ENCODE measurements around the gene JMY. TPM values are rescaled to one million over a fixed set of nuclear protein-coding genes. Genes with fewer than 3 reads are reported as not detected.

The JMY gene
- total RNA-seq, 1 donor, result 30.8 TPM

DNA sequence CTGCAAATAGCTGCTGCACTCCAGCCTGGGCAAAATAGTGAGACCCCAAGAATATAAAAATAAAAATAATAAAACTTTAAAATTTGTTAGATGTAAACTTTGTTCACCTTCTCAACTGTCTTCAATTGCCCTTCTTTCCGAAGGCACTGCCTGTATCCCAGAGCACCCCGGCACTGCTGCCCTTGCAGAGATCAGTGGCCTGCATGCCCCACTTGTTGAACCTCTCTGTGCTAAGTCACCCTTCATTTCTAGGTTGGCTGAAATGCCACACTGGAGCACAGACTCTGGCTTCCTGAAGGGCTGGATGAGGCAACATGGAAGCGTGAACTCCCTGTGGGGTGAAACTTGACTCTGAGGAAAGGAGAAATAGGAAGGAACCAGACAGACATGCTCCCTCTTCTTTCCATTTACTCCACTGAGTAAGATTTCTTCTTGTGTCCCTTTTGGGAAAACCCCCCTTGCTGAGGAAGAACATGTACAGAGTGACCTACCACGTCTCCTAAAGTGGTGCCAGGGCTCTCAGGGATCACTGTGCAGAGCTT lies 8.4 kb upstream of the JMY start:
- no peaks in the 10 kb centered on the region for H3K9me3 ChIP-seq (ENCODE audit: low read depth, low read length)
- no peaks in the 10 kb centered on the region for H3K36me3 ChIP-seq (ENCODE audit: insufficient read depth, low read length)
- no peaks in the 10 kb centered on the region for H4K20me1 ChIP-seq (ENCODE audit: insufficient read depth, low read length)
- no peaks in the 10 kb centered on the region for H3K27me3 ChIP-seq (ENCODE audit: insufficient read depth, low read length)
- no peak overlapping the region for H3K27ac ChIP-seq (ENCODE audit: low read depth, low read length)
- TF ChIP-seq, protein P1, sequence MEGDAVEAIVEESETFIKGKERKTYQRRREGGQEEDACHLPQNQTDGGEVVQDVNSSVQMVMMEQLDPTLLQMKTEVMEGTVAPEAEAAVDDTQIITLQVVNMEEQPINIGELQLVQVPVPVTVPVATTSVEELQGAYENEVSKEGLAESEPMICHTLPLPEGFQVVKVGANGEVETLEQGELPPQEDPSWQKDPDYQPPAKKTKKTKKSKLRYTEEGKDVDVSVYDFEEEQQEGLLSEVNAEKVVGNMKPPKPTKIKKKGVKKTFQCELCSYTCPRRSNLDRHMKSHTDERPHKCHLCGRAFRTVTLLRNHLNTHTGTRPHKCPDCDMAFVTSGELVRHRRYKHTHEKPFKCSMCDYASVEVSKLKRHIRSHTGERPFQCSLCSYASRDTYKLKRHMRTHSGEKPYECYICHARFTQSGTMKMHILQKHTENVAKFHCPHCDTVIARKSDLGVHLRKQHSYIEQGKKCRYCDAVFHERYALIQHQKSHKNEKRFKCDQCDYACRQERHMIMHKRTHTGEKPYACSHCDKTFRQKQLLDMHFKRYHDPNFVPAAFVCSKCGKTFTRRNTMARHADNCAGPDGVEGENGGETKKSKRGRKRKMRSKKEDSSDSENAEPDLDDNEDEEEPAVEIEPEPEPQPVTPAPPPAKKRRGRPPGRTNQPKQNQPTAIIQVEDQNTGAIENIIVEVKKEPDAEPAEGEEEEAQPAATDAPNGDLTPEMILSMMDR (IDR thresholded peaks at IDR 0.05; ENCODE audit: extremely low read depth, low read depth, low read length), result no peak
- no peaks in the 10 kb centered on the region for H3K4me1 ChIP-seq (ENCODE audit: insufficient read depth, low read length)
- no peak overlapping the region for H3K4me2 ChIP-seq (ENCODE audit: insufficient read depth, low read length)
- DNase-seq (ENCODE audit: insufficient read length, low spot score, missing footprints), result peak; percentile 8
- no peaks in the 10 kb centered on the region for H3K79me2 ChIP-seq (ENCODE audit: insufficient read depth, low read length)
- H3K4me3 ChIP-seq (ENCODE audit: insufficient read depth, low read length), result no peak overlapping the region
- no peak overlapping the region for H2AFZ ChIP-seq (ENCODE audit: low read length)

DNA sequence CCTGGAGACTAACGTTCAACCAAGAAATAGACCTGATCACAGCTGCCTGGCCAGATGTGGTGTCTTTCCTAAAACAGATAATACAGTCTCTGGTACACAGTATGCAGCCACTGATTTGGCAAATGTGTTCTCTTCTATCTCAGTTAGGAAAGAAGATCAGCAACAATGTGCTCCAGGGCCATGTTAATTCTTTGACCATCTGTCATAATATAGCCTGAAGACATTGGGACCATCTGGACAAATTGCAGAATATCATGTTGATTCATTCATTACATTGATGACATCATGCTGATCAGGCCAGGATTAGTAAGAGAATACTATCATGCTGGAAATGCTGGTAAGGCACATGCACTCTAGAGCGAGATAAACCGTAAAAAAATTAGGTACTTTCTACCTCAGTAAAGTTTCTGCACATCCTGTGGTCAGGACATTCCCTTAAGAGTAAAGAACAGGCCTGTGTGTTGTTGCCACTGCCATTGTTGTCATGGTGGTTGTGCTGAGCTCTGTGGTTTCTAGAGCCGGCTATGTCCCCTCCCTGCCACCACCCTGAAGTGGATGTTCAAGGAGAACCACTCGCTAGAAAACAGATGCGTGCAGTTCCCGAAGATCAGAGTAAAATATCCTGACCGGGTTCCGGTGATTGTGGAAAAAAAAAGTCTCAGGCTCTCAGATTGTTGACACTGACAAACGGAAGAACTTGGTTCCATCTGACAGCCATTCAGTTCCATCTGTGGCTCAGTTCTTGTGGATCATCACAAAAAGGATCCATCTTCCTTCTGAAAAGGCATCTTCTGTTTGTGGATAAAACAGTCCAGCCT lies 6.4 kb upstream of the JMY start:
- H3K4me1 ChIP-seq (ENCODE audit: insufficient read depth, low read length), result no peaks in the 10 kb centered on the region
- DNase-seq (ENCODE audit: insufficient read length, low spot score, missing footprints), result peak; percentile 77
- TF ChIP-seq, protein P1 (IDR thresholded peaks at IDR 0.05; ENCODE audit: extremely low read depth, low read depth, low read length), result no peak
- H3K27ac ChIP-seq (ENCODE audit: low read depth, low read length), result no peak overlapping the region
- H4K20me1 ChIP-seq (ENCODE audit: insufficient read depth, low read length), result no peaks in the 10 kb centered on the region
- H3K27me3 ChIP-seq (ENCODE audit: insufficient read depth, low read length), result no peaks in the 10 kb centered on the region
- H3K79me2 ChIP-seq (ENCODE audit: insufficient read depth, low read length), result no peaks in the 10 kb centered on the region
- H3K36me3 ChIP-seq (ENCODE audit: insufficient read depth, low read length), result no peaks in the 10 kb centered on the region
- H3K4me3 ChIP-seq (ENCODE audit: insufficient read depth, low read length), result no peak overlapping the region
- no peak overlapping the region for H2AFZ ChIP-seq (ENCODE audit: low read length)
- no peak overlapping the region for H3K4me2 ChIP-seq (ENCODE audit: insufficient read depth, low read length)
- H3K9me3 ChIP-seq (ENCODE audit: low read depth, low read length), result no peaks in the 10 kb centered on the region

DNA sequence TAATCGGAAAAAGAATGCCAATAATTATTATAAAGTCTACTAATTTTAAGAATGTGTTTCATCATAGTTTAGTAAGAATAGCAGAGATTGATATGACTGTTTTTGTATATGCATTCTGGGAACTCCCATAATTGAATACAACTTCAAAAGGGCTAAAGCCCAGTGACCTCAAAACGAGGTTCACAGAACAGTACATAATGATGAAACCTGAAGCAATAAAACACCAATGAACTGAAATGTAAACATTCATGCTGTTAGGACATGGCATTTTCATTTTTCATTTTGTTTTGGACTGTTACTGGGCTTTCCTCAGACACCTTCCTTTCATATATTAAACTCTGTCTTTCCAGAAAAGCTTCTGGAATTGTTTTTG lies 684 bp upstream of the JMY start:
- peak overlapping the region; percentile 61 for H3K27ac ChIP-seq (ENCODE audit: low read depth, low read length)
- peaks cover 16% of the 10 kb centered on the region for H4K20me1 ChIP-seq (ENCODE audit: insufficient read depth, low read length)
- H3K27me3 ChIP-seq (ENCODE audit: insufficient read depth, low read length), result no peaks in the 10 kb centered on the region
- TF ChIP-seq, protein P1 (IDR thresholded peaks at IDR 0.05; ENCODE audit: extremely low read depth, low read depth, low read length), result no peak
- H3K4me2 ChIP-seq (ENCODE audit: insufficient read depth, low read length), result peak overlapping the region; percentile 99
- H3K79me2 ChIP-seq (ENCODE audit: insufficient read depth, low read length), result peaks cover 16% of the 10 kb centered on the region
- no peaks in the 10 kb centered on the region for H3K36me3 ChIP-seq (ENCODE audit: insufficient read depth, low read length)
- H2AFZ ChIP-seq (ENCODE audit: low read length), result peak overlapping the region; percentile 100
- H3K4me3 ChIP-seq (ENCODE audit: insufficient read depth, low read length), result peak overlapping the region; percentile 94
- no peaks in the 10 kb centered on the region for H3K9me3 ChIP-seq (ENCODE audit: low read depth, low read length)
- H3K4me1 ChIP-seq (ENCODE audit: insufficient read depth, low read length), result peaks cover 18% of the 10 kb centered on the region
- DNase-seq (ENCODE audit: insufficient read length, low spot score, missing footprints), result peak; percentile 83

DNA sequence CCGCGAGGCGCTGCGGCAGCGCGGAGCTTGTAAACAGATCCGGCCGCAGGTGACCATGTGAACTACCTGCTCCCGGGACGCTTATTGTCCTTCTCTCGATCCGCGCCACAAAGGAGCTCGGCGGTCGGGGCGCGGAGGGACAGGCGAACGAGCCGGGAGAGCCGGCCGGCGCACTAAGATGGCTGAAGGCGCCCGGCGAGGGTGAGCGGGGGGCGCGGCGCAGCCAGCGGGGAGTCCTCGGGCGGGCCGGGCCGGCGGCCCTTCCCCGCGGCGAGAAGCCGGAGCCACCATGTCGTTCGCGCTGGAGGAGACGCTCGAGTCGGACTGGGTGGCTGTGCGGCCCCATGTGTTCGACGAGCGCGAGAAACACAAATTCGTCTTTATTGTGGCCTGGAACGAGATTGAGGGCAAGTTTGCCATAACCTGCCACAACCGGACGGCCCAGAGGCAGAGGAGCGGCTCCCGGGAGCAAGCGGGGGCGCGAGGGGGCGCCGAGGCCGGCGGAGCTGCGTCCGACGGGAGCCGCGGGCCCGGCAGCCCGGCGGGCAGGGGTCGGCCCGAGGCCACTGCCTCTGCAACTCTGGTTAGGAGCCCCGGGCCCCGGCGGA lies 535 bp downstream of the JMY start:
- DNase-seq (ENCODE audit: insufficient read length, low spot score, missing footprints), result peak; percentile 91

More for the DNA sequence above, 535 bp downstream of the JMY start:
- peaks cover 20% of the 10 kb centered on the region for H4K20me1 ChIP-seq (ENCODE audit: insufficient read depth, low read length)
- H3K4me2 ChIP-seq (ENCODE audit: insufficient read depth, low read length), result peak overlapping the region; percentile 99
- no peaks in the 10 kb centered on the region for H3K9me3 ChIP-seq (ENCODE audit: low read depth, low read length)
- peak overlapping the region; percentile 83 for H2AFZ ChIP-seq (ENCODE audit: low read length)
- H3K4me1 ChIP-seq (ENCODE audit: insufficient read depth, low read length), result peaks cover 18% of the 10 kb centered on the region
- peaks cover 23% of the 10 kb centered on the region for H3K79me2 ChIP-seq (ENCODE audit: insufficient read depth, low read length)
- TF ChIP-seq, protein P1 (IDR thresholded peaks at IDR 0.05; ENCODE audit: extremely low read depth, low read depth, low read length), result no peak
- no peaks in the 10 kb centered on the region for H3K36me3 ChIP-seq (ENCODE audit: insufficient read depth, low read length)
- peak overlapping the region; percentile 94 for H3K4me3 ChIP-seq (ENCODE audit: insufficient read depth, low read length)
- H3K27me3 ChIP-seq (ENCODE audit: insufficient read depth, low read length), result no peaks in the 10 kb centered on the region
- H3K27ac ChIP-seq (ENCODE audit: low read depth, low read length), result peak overlapping the region; percentile 37
